Stimulated activated CD4-positive, alpha-beta T cell treated with anti-CD3 and anti-CD28 coated beads, Interleukin-1b, Interleukin-23, amount 100 ng/mL, for 24 hours (primary cell): ENCODE results near the gene SMIM29.

Source experiments
- DNase-seq, 4 experiments: peaks; one replicate each; pipeline ENCODE4 v3.0.0-alpha.2; 2020; ENCODE audit warnings: low read depth in 4 of 4, low spot score in 1 of 4

The SMIM29 gene

GRCh38 chr6:34241351-34242215 lies 7.2 kb downstream of the SMIM29 start:
- no peak for DNase-seq

- no peak for DNase-seq
These were observed 8.2 kb downstream of the SMIM29 start for GRCh38 chr6:34240329-34241248.

- no peak for DNase-seq
These were observed 8.9 kb downstream of the SMIM29 start for GRCh38 chr6:34239893-34240292.

GRCh38 chr6:34239500-34239825 lies 9.3 kb downstream of the SMIM29 start:
- no peak for DNase-seq

- no peak for DNase-seq
These were observed 10.0 kb downstream of the SMIM29 start for GRCh38 chr6:34238585-34239499.

- peak in 3 of 4 experiments; percentile 47 to 77 (median 67) for DNase-seq
These were observed 10.9 kb downstream of the SMIM29 start for GRCh38 chr6:34237722-34238584.

- no peak for DNase-seq
These were observed 11.5 kb downstream of the SMIM29 start for GRCh38 chr6:34237316-34237721.

GRCh38 chr6:34236443-34237315 lies 12.1 kb downstream of the SMIM29 start, which contains the start of gene HMGA1:
Gene HMGA1 (plus strand): TSS chr6:34236873. CDS start chr6:34240781, 3,908 bp downstream.
- peak; percentile 82 to 89 (median 88) for DNase-seq

GRCh38 chr6:34236131-34236442 lies 12.7 kb downstream of the SMIM29 start:
- DNase-seq: no peak

- DNase-seq: peak in 1 of 4 experiments; percentile 66
These were observed 13.3 kb downstream of the SMIM29 start for GRCh38 chr6:34235307-34236130.

GRCh38 chr6:34234667-34235306 lies 14.0 kb downstream of the SMIM29 start:
- no peak for DNase-seq

- no peak for DNase-seq
These were observed 14.9 kb downstream of the SMIM29 start for GRCh38 chr6:34233867-34234266.

GRCh38 chr6:34232901-34233300 lies 15.9 kb downstream of the SMIM29 start:
- no peak for DNase-seq

- no peak for DNase-seq
These were observed 17.1 kb downstream of the SMIM29 start for GRCh38 chr6:34231566-34232336.

GRCh38 chr6:34230653-34231371 lies 18.0 kb downstream of the SMIM29 start:
- no peak for DNase-seq

GRCh38 chr6:34229877-34230276 lies 18.9 kb downstream of the SMIM29 start:
- no peak for DNase-seq
